ENCODE results near the gene ALKBH5. TPM values are rescaled to one million over a fixed set of nuclear protein-coding genes. Genes with fewer than 3 reads are reported as not detected.
A peak's percentile ranks its signal among the peaks of the same experiment; 100 is the strongest.

The ALKBH5 gene
- total and polyA plus RNA-seq, 2 of the 8 experiments (the other 6 are each of a cell fraction or from before 2014, with no cell fraction given), result 63.7 to 86.4 TPM

DNA sequence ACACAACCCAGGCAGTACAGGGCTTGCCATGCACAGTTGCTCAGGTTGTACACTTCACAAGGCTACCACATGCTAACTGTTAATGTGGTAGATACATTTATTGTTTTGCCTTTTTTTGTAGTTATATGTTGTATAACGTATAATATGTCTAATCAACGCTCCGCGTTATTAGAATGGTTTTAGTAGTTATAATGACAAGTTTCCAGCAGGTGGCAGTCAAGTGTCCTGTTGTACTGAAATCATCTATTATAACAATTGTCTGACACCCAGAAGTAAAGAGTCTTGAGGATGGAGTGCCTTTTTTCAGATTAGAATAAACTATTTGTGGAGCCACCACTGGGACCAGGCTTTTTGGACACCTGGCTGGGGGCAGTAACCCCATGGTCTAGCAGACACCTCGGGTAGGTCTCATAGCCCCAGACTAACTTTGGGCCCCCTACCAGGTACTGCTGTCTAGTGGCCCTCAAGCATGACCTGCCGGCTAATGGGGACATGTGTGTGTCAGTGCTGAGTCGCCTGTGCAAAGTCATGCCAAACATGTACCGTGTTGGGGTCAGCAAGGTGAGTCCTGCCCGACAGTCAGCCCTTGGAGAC is 42.3 kb upstream of the ALKBH5 start:
- Histone ChIP-seq H2BK20ac (ENCODE audit: low read length) (no peak overlapping the region; the same call in 1 of the 2 replicates), H3K79me1 (ENCODE audit: low read depth, low read length) (no peaks in the 10 kb centered on the region), H2AFZ (ENCODE audit: low read length) (no peak overlapping the region), H3K4me1 (replicated peaks in 1 of 4; ENCODE audit: control insufficient read depth in 3 of 4, insufficient read depth in 4 of 4, low read length in 3 of 4) (peaks cover 0 to 16% (median 6%) of the 10 kb centered on the region in 4 experiments; a peak in 5 of 7 replicates), H3K27ac (ENCODE audit: low read depth, low read length) (no peak overlapping the region), H3K4me3 (ENCODE audit: extremely low read depth in 1 of 4, insufficient read depth in 2 of 4, low read depth in 3 of 4, low read length in 4 of 4) (no peak overlapping the region), H3K56ac (replicated peaks; ENCODE audit: insufficient read length, low read depth, low read length) (no peak overlapping the region), H3K36me3 (ENCODE audit: control insufficient read depth in 2 of 4, insufficient read depth in 4 of 4, low read length in 3 of 4) (no peaks in the 10 kb centered on the region), H4K20me1 (replicated peaks in 1 of 2; ENCODE audit: control insufficient read depth in 1 of 2, insufficient read depth in 2 of 2, low read length in 2 of 2) (peaks cover 0 to 2% of the 10 kb centered on the region in 2 experiments), H2BK120ac (replicated peaks; ENCODE audit: low read depth, low read length) (no peak overlapping the region), H2AK5ac (ENCODE audit: low read depth, low read length) (0 out of 2 replicates have a peak overlapping the region, but pooled peaks have one; percentile 41), H2BK5ac (ENCODE audit: low read depth, low read length) (no peak overlapping the region), H3K4ac (replicated peaks; ENCODE audit: insufficient read length, low read depth, low read length) (no peak overlapping the region), H4K91ac (replicated peaks; ENCODE audit: insufficient read length, low read length) (no peak overlapping the region), H3K18ac (ENCODE audit: extremely low read depth, low read length) (no peak overlapping the region), H3K9me3 (ENCODE audit: insufficient read depth in 2 of 2, low read depth in 1 of 2, low read length in 1 of 2) (no peaks in the 10 kb centered on the region), H2BK12ac (ENCODE audit: low read depth, low read length) (no peak overlapping the region), H3K9ac (replicated peaks in 1 of 4; ENCODE audit: extremely low read depth in 1 of 4, low read depth in 3 of 4, low read length in 3 of 4) (no peak overlapping the region), H4K5ac (ENCODE audit: insufficient read length, low read depth, low read length) (no peak overlapping the region), H4K8ac (ENCODE audit: extremely low read depth, insufficient read depth, low read length) (no peak overlapping the region), H3K79me2 (ENCODE audit: control insufficient read depth in 1 of 2, insufficient read depth in 2 of 2, low read length in 2 of 2) (no peaks in the 10 kb centered on the region), H3K27me3 (replicated peaks in 1 of 4; ENCODE audit: control insufficient read depth in 3 of 4, extremely low read depth in 1 of 4, insufficient read depth in 3 of 4, low read length in 3 of 4) (no peaks in the 10 kb centered on the region; a peak in 3 of 7 replicates), H3K14ac (ENCODE audit: insufficient read length) (no peak overlapping the region), H3K4me2 (ENCODE audit: insufficient read depth in 1 of 2, low read depth in 2 of 2, low read length in 2 of 2) (no peak overlapping the region), H2BK15ac (ENCODE audit: low read length) (0 out of 2 replicates have a peak overlapping the region, but pooled peaks have one; percentile 88), H3K23ac (ENCODE audit: insufficient read length) (no peak overlapping the region), H3K23me2 (ENCODE audit: low read depth, low read length) (no peaks in the 10 kb centered on the region)
- POLR2A ChIA-PET (ENCODE audit: partially characterized antibody), result interaction anchor here (0.5 to 1.9 kb wide), 5 partner anchors 12 to 102 kb away, joined by 3 to 7 read pairs (median 3); partner anchors contain the start of genes ALKBH5 and MYO15A
- FAIRE-seq (peak; percentile 87), DNase-seq (ENCODE audit: low read depth in 1 of 2, low spot score in 2 of 2) (peak in 1 of 2 experiments; percentile 58)
- CTCF ChIA-PET (ENCODE audit: partially characterized antibody), result interaction anchor here (0.6 to 10.9 kb wide), 39 partner anchors 10 to 212 kb away, joined by 3 to 141 read pairs (median 6); partner anchors contain the start of genes ALKBH5 and MIEF2
- WGBS, 2 experiments (ENCODE audit: extremely low coverage in 1 of 2, insufficient coverage in 1 of 2, insufficient read length in 1 of 2, insufficient replicate concordance in 2 of 2, low coverage in 1 of 2, low lambda C conversion rate in 2 of 2, missing lambda C conversion rate in 1 of 2), result 63% methylated on average over 9 of the region's 9 CpGs; no CpG with 5 or more reads in 1 of the 2 experiments
- TF ChIP-seq TAF7 (optimal IDR thresholded peaks at IDR 0.05; ENCODE audit: borderline replicate concordance, low read depth, low read length) (no peak), TAF1 (IDR thresholded peaks at IDR 0.05; ENCODE audit: low read depth, low read length) (no peak), SRF (IDR thresholded peaks at IDR 0.05; ENCODE audit: low read depth, low read length) (no peak), RAD21 (IDR thresholded peaks at IDR 0.05 in 1 of 2, conservative IDR thresholded peaks at IDR 0.05 in 1 of 2; ENCODE audit: low read depth in 2 of 2, low read length in 2 of 2) (peak; percentile 50 to 51), SIN3A (conservative IDR thresholded peaks at IDR 0.05 in 1 of 2, IDR thresholded peaks at IDR 0.05 in 1 of 2; ENCODE audit: low read depth in 1 of 2, low read length in 2 of 2) (no peak), POU5F1 (IDR thresholded peaks at IDR 0.05; ENCODE audit: low read depth, low read length) (no peak), ASH2L (IDR thresholded peaks at IDR 0.05; ENCODE audit: low read length) (no peak), EZH2 (IDR thresholded peaks at IDR 0.05; ENCODE audit: low read depth, low read length, severe bottlenecking) (no peak), SUZ12 (IDR thresholded peaks at IDR 0.05; ENCODE audit: low read length) (no peak)
